SK-N-SH (cell line): ENCODE measurements around the gene MICU2. TPM values are rescaled to one million over a fixed set of nuclear protein-coding genes. Genes with fewer than 3 reads are reported as not detected.

Experiments
- CTCF ChIA-PET: fragments of 300-600, 350-600 bp; formaldehyde crosslinking; extraction: SDS; loops from one replicate; lab custom pipeline; 2021; lab: Yijun Ruan, JAX
- POLR2A ChIA-PET: fragments of 350-600 bp; sonication (Branson Sonifier 250); formaldehyde crosslinking; extraction: SDS; loops from one replicate; lab custom pipeline; 2020; ENCODE audit warnings: antibody characterized with exemption, inconsistent platforms; lab: Yijun Ruan, JAX
- DNase-seq: peaks from one replicate; pipeline ENCODE4 v3.0.0; 2012
- H2AFZ ChIP-seq: fragments of 200-600 bp; sonication (generic); 2 replicates; pipeline ENCODE4 v1.8.1; 2016; ENCODE audit warnings: antibody characterized with exemption, mild to moderate bottlenecking, low read depth
- H3F3A ChIP-seq: fragments of 200-600 bp; sonication (generic); replicated peaks from 2 replicates; pipeline ENCODE3; 2016; ENCODE audit warnings: antibody characterized with exemption, mild to moderate bottlenecking; ENCODE audit not compliant: insufficient read depth
- H3K27ac ChIP-seq, 2 experiments: fragments of 200-500 bp in 1 of 2; fragments of 200-600 bp in 1 of 2; sonication (Bioruptor generic) in 1 of 2; sonication (generic), shearing (Covaris generic) in 1 of 2; 2 replicates each; pipeline versions ENCODE4 v1.5.1 to v1.6.1; 2014 to 2016; ENCODE audit warnings: low read depth in 2 of 2, inconsistent platforms in 1 of 2, low read length in 1 of 2, mild to moderate bottlenecking in 1 of 2, mixed read lengths in 1 of 2
- H3K27me3 ChIP-seq: fragments of 200-600 bp; sonication (generic), shearing (Covaris generic); 2 replicates; pipeline ENCODE4 v1.6.1; 2016; ENCODE audit warnings: mixed run types; ENCODE audit not compliant: insufficient read depth
- H3K36me3 ChIP-seq, 2 experiments: fragments of 200-500 bp in 1 of 2; fragments of 200-600 bp in 1 of 2; sonication (Bioruptor generic) in 1 of 2; sonication (generic) in 1 of 2; replicated peaks in 1 of 2; 2 replicates each; pipeline versions ENCODE3 to v1.5.1; 2014 to 2016; ENCODE audit warnings: low read length in 1 of 2, mild to moderate bottlenecking in 1 of 2; ENCODE audit not compliant: insufficient read depth in 2 of 2, control insufficient read depth in 1 of 2
- H3K4me1 ChIP-seq, 2 experiments: fragments of 200-500 bp in 1 of 2; fragments of 200-600 bp in 1 of 2; sonication (Bioruptor generic) in 1 of 2; sonication (generic), shearing (Covaris generic) in 1 of 2; 2 replicates each; pipeline versions ENCODE4 v1.5.1 to v1.6.1; 2014 to 2016; ENCODE audit warnings: low read depth in 1 of 2, low read length in 1 of 2, mixed run types in 1 of 2; ENCODE audit not compliant: insufficient read depth in 2 of 2, control insufficient read depth in 1 of 2
- H3K4me2 ChIP-seq: fragments of 200-600 bp; sonication (generic), shearing (Covaris generic); 2 replicates; pipeline ENCODE4 v1.6.1; 2017; ENCODE audit warnings: mixed run types
- H3K4me3 ChIP-seq, 2 experiments: fragments of 200-500 bp in 1 of 2; fragments of 200-600 bp in 1 of 2; sonication (Bioruptor generic) in 1 of 2; sonication (generic), shearing (Covaris generic) in 1 of 2; 2 replicates each; pipeline versions ENCODE4 v1.5.1 to v1.8.1; 2014 to 2016; ENCODE audit warnings: low read depth in 2 of 2, inconsistent platforms in 1 of 2, low read length in 1 of 2, mild to moderate bottlenecking in 1 of 2, mixed read lengths in 1 of 2, moderate library complexity in 1 of 2
- H3K79me2 ChIP-seq: fragments of 200-600 bp; sonication (generic); 2 replicates; pipeline ENCODE4 v1.8.1; 2017; ENCODE audit warnings: mild to moderate bottlenecking; ENCODE audit not compliant: insufficient read depth
- H3K9ac ChIP-seq: fragments of 200-600 bp; sonication (generic); 2 replicates; pipeline ENCODE4 v1.6.1; 2017; ENCODE audit warnings: mixed run types
- H3K9me2 ChIP-seq: fragments of 200-600 bp; sonication (generic); 2 replicates; pipeline ENCODE4 v1.6.1; 2017; ENCODE audit warnings: mixed run types
- H3K9me3 ChIP-seq: fragments of 200-600 bp; sonication (generic); 2 replicates; pipeline ENCODE4 v1.6.1; 2017; ENCODE audit warnings: mixed run types, mild to moderate bottlenecking, moderate library complexity
- H4K20me1 ChIP-seq: fragments of 200-600 bp; sonication (generic); 2 replicates; pipeline ENCODE4 v1.6.1; 2017; ENCODE audit warnings: mild to moderate bottlenecking, mixed run types; ENCODE audit not compliant: insufficient read depth
- EZH2phosphoT487 ChIP-seq: fragments of 200-600 bp; sonication (generic); IDR thresholded peaks from 2 replicates; pipeline ENCODE4 v1.6.1; 2017; ENCODE audit warnings: low read depth, mixed run types, mild to moderate bottlenecking, antibody characterized with exemption, moderate library complexity, borderline replicate concordance
- FOSL2 ChIP-seq: IDR thresholded peaks from 2 replicates; pipeline ENCODE4 v1.4.0; 2012; ENCODE audit warnings: low read depth, mild to moderate bottlenecking, moderate library complexity, borderline replicate concordance
- FOXM1 ChIP-seq: IDR thresholded peaks from 2 replicates; pipeline ENCODE4 v1.4.0; 2012; ENCODE audit warnings: low read depth, mild to moderate bottlenecking
- GABPA ChIP-seq: IDR thresholded peaks from 2 replicates; pipeline ENCODE4 v1.4.0; 2012; ENCODE audit warnings: low read depth, mild to moderate bottlenecking
- GATA2 ChIP-seq: sonication (generic); formaldehyde crosslinking; IDR thresholded peaks from 2 replicates; pipeline ENCODE4 v1.5.0; 2020; ENCODE audit warnings: mild to moderate bottlenecking, missing genetic modification reagents
- JUND ChIP-seq: IDR thresholded peaks from 2 replicates; pipeline ENCODE4 v1.4.0; 2012
- MXI1 ChIP-seq: IDR thresholded peaks from 2 replicates; pipeline ENCODE4 v1.6.1; 2012; ENCODE audit warnings: mild to moderate bottlenecking, low read depth, low read length, improper control_type of control experiment
- NFIC ChIP-seq: IDR thresholded peaks from 2 replicates; pipeline ENCODE4 v1.4.0; 2012; ENCODE audit warnings: borderline replicate concordance
- NRF1 ChIP-seq: IDR thresholded peaks from 2 replicates; pipeline ENCODE4 v1.6.1; 2012; ENCODE audit warnings: low read depth, mild to moderate bottlenecking, low read length
- POLR2AphosphoS5 ChIP-seq: IDR thresholded peaks from 2 replicates; pipeline ENCODE4 v1.6.1; 2012; ENCODE audit warnings: low read depth, low read length
- RCOR1 ChIP-seq: fragments of 150-350 bp; IDR thresholded peaks from 2 replicates; pipeline ENCODE4 v1.6.1; 2017; ENCODE audit warnings: antibody characterized with exemption, low read length
- RFX5 ChIP-seq: IDR thresholded peaks from 2 replicates; pipeline ENCODE4 v1.6.1; 2012; ENCODE audit warnings: mild to moderate bottlenecking, improper control_type of control experiment, low read length
- RXRA ChIP-seq: IDR thresholded peaks from 2 replicates; pipeline ENCODE4 v1.4.0; 2012; ENCODE audit warnings: low read depth, mild to moderate bottlenecking, borderline replicate concordance
- SIN3A ChIP-seq: IDR thresholded peaks from 2 replicates; pipeline ENCODE4 v1.6.1; 2012; ENCODE audit warnings: low read depth, mild to moderate bottlenecking, low read length, moderate library complexity, borderline replicate concordance
- TAF1 ChIP-seq: IDR thresholded peaks from 2 replicates; pipeline ENCODE4 v1.6.1; 2012; ENCODE audit warnings: low read depth, mild to moderate bottlenecking, low read length, moderate library complexity, borderline replicate concordance
- TEAD4 ChIP-seq: IDR thresholded peaks from 2 replicates; pipeline ENCODE4 v1.4.0; 2012; ENCODE audit warnings: mild to moderate bottlenecking, borderline replicate concordance; ENCODE audit not compliant: insufficient read depth
- WGBS: methylation state at CpG from one replicate; pipeline ENCODE4 v1.1.6; 2017; ENCODE audit warnings: low lambda C conversion rate; 5-methylcytosine and 5-hydroxymethylcytosine counted together
- polyA plus RNA-seq, 3 experiments: library from polyadenylated mRNA; depleted of rRNA; stranded (reverse); fragments of >200 nt; gene quantifications; 2 replicates each; pipeline ENCODE4 v1.2.3, GENCODE V29; 2012
- TF ChIP-seq, protein P1 (sequence below): IDR thresholded peaks from 2 replicates; pipeline ENCODE4 v1.6.1; 2012; ENCODE audit warnings: mild to moderate bottlenecking, low read depth, low read length, moderate library complexity
- TF ChIP-seq, protein P2 (sequence below): IDR thresholded peaks from 2 replicates; pipeline ENCODE4; 2012
- TF ChIP-seq, protein P3 (sequence below): IDR thresholded peaks from 2 replicates; pipeline ENCODE4 v1.4.0; 2012; ENCODE audit warnings: low read depth
- TF ChIP-seq, protein P4 (sequence below): IDR thresholded peaks from 2 replicates; pipeline ENCODE4 v1.4.0; 2012; ENCODE audit warnings: low read depth, borderline replicate concordance

MICU2 gene
- polyA plus RNA-seq, 1 of the 3 experiments (the other 2 are of a cell fraction): 46.4 TPM

DNA sequence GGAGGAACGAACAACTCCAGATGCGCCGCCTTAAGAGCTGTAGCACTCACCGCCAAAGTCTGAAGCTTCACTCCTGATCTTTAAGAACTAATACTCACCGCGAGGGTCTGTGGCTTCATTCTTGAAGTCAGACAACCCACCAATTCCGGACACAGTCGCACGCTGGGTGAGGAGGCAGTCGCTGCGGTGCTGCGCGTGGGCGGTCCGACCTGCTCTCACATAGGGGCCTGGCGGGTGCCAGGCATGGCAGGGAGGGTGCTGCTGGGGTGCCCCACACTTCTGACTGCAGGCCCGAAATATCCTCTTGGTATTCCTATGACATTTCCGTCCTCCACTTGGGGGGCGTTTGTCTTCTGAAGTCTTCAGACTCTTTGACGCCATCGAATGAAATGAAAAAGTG lies 7.4 kb upstream of the MICU2 start:
- ChIA-PET CTCF (no interaction called here), POLR2A (no interaction called here)

More for the DNA sequence above, 7.4 kb upstream of the MICU2 start:
- Histone ChIP-seq H3K4me2 (no peak overlapping the region), H3K36me3 (no peaks in the 10 kb centered on the region), H2AFZ (no peak overlapping the region), H3K27ac (no peak overlapping the region), H3F3A (no peaks in the 10 kb centered on the region), H3K9me2 (no peaks in the 10 kb centered on the region)
- 81% methylated on average over 21 of the region's 21 CpGs for WGBS
- TF ChIP-seq, protein P1, sequence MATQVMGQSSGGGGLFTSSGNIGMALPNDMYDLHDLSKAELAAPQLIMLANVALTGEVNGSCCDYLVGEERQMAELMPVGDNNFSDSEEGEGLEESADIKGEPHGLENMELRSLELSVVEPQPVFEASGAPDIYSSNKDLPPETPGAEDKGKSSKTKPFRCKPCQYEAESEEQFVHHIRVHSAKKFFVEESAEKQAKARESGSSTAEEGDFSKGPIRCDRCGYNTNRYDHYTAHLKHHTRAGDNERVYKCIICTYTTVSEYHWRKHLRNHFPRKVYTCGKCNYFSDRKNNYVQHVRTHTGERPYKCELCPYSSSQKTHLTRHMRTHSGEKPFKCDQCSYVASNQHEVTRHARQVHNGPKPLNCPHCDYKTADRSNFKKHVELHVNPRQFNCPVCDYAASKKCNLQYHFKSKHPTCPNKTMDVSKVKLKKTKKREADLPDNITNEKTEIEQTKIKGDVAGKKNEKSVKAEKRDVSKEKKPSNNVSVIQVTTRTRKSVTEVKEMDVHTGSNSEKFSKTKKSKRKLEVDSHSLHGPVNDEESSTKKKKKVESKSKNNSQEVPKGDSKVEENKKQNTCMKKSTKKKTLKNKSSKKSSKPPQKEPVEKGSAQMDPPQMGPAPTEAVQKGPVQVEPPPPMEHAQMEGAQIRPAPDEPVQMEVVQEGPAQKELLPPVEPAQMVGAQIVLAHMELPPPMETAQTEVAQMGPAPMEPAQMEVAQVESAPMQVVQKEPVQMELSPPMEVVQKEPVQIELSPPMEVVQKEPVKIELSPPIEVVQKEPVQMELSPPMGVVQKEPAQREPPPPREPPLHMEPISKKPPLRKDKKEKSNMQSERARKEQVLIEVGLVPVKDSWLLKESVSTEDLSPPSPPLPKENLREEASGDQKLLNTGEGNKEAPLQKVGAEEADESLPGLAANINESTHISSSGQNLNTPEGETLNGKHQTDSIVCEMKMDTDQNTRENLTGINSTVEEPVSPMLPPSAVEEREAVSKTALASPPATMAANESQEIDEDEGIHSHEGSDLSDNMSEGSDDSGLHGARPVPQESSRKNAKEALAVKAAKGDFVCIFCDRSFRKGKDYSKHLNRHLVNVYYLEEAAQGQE: no peak
- no peak for TF ChIP-seq EZH2phosphoT487
- TF ChIP-seq SIN3A: no peak
- no peak for TF ChIP-seq RFX5
- no peak for TF ChIP-seq GATA2
- TF ChIP-seq, protein P2, sequence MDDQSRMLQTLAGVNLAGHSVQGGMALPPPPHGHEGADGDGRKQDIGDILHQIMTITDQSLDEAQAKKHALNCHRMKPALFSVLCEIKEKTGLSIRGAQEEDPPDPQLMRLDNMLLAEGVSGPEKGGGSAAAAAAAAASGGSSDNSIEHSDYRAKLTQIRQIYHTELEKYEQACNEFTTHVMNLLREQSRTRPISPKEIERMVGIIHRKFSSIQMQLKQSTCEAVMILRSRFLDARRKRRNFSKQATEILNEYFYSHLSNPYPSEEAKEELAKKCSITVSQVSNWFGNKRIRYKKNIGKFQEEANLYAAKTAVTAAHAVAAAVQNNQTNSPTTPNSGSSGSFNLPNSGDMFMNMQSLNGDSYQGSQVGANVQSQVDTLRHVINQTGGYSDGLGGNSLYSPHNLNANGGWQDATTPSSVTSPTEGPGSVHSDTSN: no peak
- TF ChIP-seq, protein P3, sequence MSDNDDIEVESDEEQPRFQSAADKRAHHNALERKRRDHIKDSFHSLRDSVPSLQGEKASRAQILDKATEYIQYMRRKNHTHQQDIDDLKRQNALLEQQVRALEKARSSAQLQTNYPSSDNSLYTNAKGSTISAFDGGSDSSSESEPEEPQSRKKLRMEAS: no peak
- TF ChIP-seq NRF1: no peak
- no peak for TF ChIP-seq RCOR1
- TF ChIP-seq NFIC: no peak
- no peak for TF ChIP-seq POLR2AphosphoS5
- no peak for TF ChIP-seq TEAD4
- no peak for TF ChIP-seq FOXM1
- TF ChIP-seq, protein P4, sequence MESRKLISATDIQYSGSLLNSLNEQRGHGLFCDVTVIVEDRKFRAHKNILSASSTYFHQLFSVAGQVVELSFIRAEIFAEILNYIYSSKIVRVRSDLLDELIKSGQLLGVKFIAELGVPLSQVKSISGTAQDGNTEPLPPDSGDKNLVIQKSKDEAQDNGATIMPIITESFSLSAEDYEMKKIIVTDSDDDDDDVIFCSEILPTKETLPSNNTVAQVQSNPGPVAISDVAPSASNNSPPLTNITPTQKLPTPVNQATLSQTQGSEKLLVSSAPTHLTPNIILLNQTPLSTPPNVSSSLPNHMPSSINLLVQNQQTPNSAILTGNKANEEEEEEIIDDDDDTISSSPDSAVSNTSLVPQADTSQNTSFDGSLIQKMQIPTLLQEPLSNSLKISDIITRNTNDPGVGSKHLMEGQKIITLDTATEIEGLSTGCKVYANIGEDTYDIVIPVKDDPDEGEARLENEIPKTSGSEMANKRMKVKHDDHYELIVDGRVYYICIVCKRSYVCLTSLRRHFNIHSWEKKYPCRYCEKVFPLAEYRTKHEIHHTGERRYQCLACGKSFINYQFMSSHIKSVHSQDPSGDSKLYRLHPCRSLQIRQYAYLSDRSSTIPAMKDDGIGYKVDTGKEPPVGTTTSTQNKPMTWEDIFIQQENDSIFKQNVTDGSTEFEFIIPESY: no peak
- no peak for TF ChIP-seq TAF1
- TF ChIP-seq GABPA: no peak
- TF ChIP-seq FOSL2: no peak
- no peak for TF ChIP-seq JUND
- no peak for TF ChIP-seq RXRA
- TF ChIP-seq MXI1: no peak
- TF ChIP-seq, all 33 proteins: peak for 0
- H3K4me3 ChIP-seq: no peak overlapping the region
- H3K4me1 ChIP-seq: peaks cover 0 to 4% of the 10 kb centered on the region in 2 experiments; a peak in 1 of 4 replicates
- no peaks in the 10 kb centered on the region for H3K9me3 ChIP-seq
- H3K9ac ChIP-seq: no peak overlapping the region
- no peaks in the 10 kb centered on the region for H3K79me2 ChIP-seq
- DNase-seq: no peak
- H4K20me1 ChIP-seq: no peaks in the 10 kb centered on the region
- H3K27me3 ChIP-seq: no peaks in the 10 kb centered on the region; the same call in 1 of the 2 replicates
